ENCODE measurements around the gene ZNF213. TPM values are rescaled to one million over a fixed set of nuclear protein-coding genes. Genes with fewer than 3 reads are reported as not detected.

Gene ZNF213
- total RNA-seq, 1 donor from 2014 or later, result 10.2 TPM

- peak; percentile 58 for TF ChIP-seq CTCF (IDR thresholded peaks at IDR 0.05)
- Histone ChIP-seq H3K36me3 (no peaks in the 10 kb centered on the region), H3K27ac (peak overlapping the region; percentile 88), H3K9me3 (no peaks in the 10 kb centered on the region), H3K4me1 (peaks cover 21% of the 10 kb centered on the region), H3K27me3 (ENCODE audit: low read depth) (no peaks in the 10 kb centered on the region), H3K4me3 (peak overlapping the region; percentile 80)
- ATAC-seq, result peak; percentile 68 to 74
- intact Hi-C loops (cut with DNase I), result no loop called here
- peak; percentile 83 for DNase-seq
Observed at GRCh38 chr16:3149630-3150345, 15.0 kb downstream of the ZNF213 start.

GRCh38 chr16:3150346-3151218 lies 15.8 kb downstream of the ZNF213 start:
- intact Hi-C loops (cut with DNase I), result no loop called here
- Histone ChIP-seq H3K27ac (peak overlapping the region; percentile 88), H3K4me1 (peaks cover 21% of the 10 kb centered on the region), H3K9me3 (no peaks in the 10 kb centered on the region), H3K36me3 (no peaks in the 10 kb centered on the region), H3K27me3 (ENCODE audit: low read depth) (no peaks in the 10 kb centered on the region), H3K4me3 (peak overlapping the region; percentile 80)
- peak; percentile 96 for DNase-seq
- ATAC-seq, result peak; percentile 95 to 96
- TF ChIP-seq CTCF (IDR thresholded peaks at IDR 0.05), result no peak

GRCh38 chr16:3152027-3152276 lies 17.1 kb downstream of the ZNF213 start:
- ATAC-seq (no peak), DNase-seq (peak; percentile 46)
- Histone ChIP-seq H3K36me3 (no peaks in the 10 kb centered on the region), H3K27me3 (ENCODE audit: low read depth) (no peaks in the 10 kb centered on the region), H3K4me3 (peak overlapping the region; percentile 45), H3K9me3 (no peaks in the 10 kb centered on the region), H3K27ac (peak overlapping the region; percentile 18), H3K4me1 (peaks cover 21% of the 10 kb centered on the region)
- no peak for TF ChIP-seq CTCF (IDR thresholded peaks at IDR 0.05)
- intact Hi-C loops (cut with DNase I), result no loop called here

- TF ChIP-seq CTCF (IDR thresholded peaks at IDR 0.05), result peak; percentile 35
- intact Hi-C loops (cut with DNase I), result no loop called here
Observed at GRCh38 chr16:3152277-3152990, 17.6 kb downstream of the ZNF213 start.

GRCh38 chr16:3152991-3153368 lies 18.2 kb downstream of the ZNF213 start:
- Histone ChIP-seq H3K4me3 (peak overlapping the region; percentile 45), H3K27ac (peak overlapping the region; percentile 18), H3K9me3 (no peaks in the 10 kb centered on the region), H3K4me1 (peaks cover 21% of the 10 kb centered on the region), H3K36me3 (no peaks in the 10 kb centered on the region), H3K27me3 (ENCODE audit: low read depth) (no peaks in the 10 kb centered on the region)
- intact Hi-C loops (cut with DNase I), result no loop called here
- DNase-seq (peak; percentile 1), ATAC-seq (no peak)
- TF ChIP-seq CTCF (IDR thresholded peaks at IDR 0.05), result no peak

More at GRCh38 chr16:3152277-3152990, 17.6 kb downstream of the ZNF213 start:
- DNase-seq, result peak; percentile 79
- peak overlapping the region; percentile 18 for H3K27ac ChIP-seq
- peak; percentile 42 to 48 for ATAC-seq
- peak overlapping the region; percentile 45 for H3K4me3 ChIP-seq
- H3K9me3 ChIP-seq, result no peaks in the 10 kb centered on the region
- peaks cover 21% of the 10 kb centered on the region for H3K4me1 ChIP-seq
- H3K27me3 ChIP-seq (ENCODE audit: low read depth), result no peaks in the 10 kb centered on the region
- no peaks in the 10 kb centered on the region for H3K36me3 ChIP-seq
